Measurements from ENCODE around the gene ECD. TPM values are rescaled to one million over a fixed set of nuclear protein-coding genes. Genes with fewer than 3 reads are reported as not detected.

The ECD gene
- total and polyA plus RNA-seq, 10 of the 15 experiments (the other 5 are each of a cell fraction or from before 2014, with no cell fraction given): 27.3 to 61.6 (median 44.0) TPM

GRCh38 chr10:73190188-73190587 lies 22.4 kb upstream of the ECD start:
- in situ Hi-C loops (cut with MboI) (no loop called here), intact Hi-C loops (cut with micrococcal nuclease; ENCODE audit: unreplicated experiment) (no loop called here)
- no peaks in the 10 kb centered on the region for H3K9me3 ChIP-seq (replicated peaks; ENCODE audit: control insufficient read depth, insufficient read depth, low read length)
- no peaks in the 10 kb centered on the region for H3K27me3 ChIP-seq (replicated peaks in 1 of 2; ENCODE audit: control insufficient read depth in 2 of 2, insufficient read depth in 2 of 2, low read length in 1 of 2)
- H3K9ac ChIP-seq (ENCODE audit: control insufficient read depth, insufficient read depth, low read length): no peak overlapping the region
- H3K4me3 ChIP-seq: no peak overlapping the region
- POLR2A ChIA-PET: no interaction called here
- BruUV-seq (replicated peaks): no TSS peak
- no peak overlapping the region for H3K27ac ChIP-seq (ENCODE audit: control insufficient read depth, insufficient read depth)
- no peak overlapping the region for H3K4me2 ChIP-seq (ENCODE audit: control insufficient read depth, insufficient read depth)
- no peak for FAIRE-seq
- no peak for TF ChIP-seq TAF1 (IDR thresholded peaks at IDR 0.05; ENCODE audit: borderline replicate concordance, low read depth, low read length)
- no peak for TF ChIP-seq CBX5 (IDR thresholded peaks at IDR 0.05; ENCODE audit: low read depth)
- no peaks in the 10 kb centered on the region; a peak in 1 of 4 replicates for H3K36me3 ChIP-seq (ENCODE audit: control insufficient read depth in 2 of 2, insufficient read depth in 2 of 2, low read length in 1 of 2)
- 91% methylated on average over 5 of the region's 5 CpGs for WGBS (ENCODE audit: insufficient coverage, insufficient replicate concordance, low lambda C conversion rate, missing lambda C conversion rate)
- H3K79me2 ChIP-seq (ENCODE audit: control insufficient read depth, insufficient read depth, low read length): no peaks in the 10 kb centered on the region
- no peak for DNase-seq (ENCODE audit: low read depth, low spot score)
- no peak overlapping the region for H2AFZ ChIP-seq (ENCODE audit: control insufficient read depth, low read depth, low read length)
- H4K20me1 ChIP-seq (ENCODE audit: control insufficient read depth, insufficient read depth): no peaks in the 10 kb centered on the region
- SMC1A ChIA-PET (ENCODE audit: uncharacterized antibody, unreplicated experiment): interaction anchor here (0.6 kb wide), 1 partner anchor 1256 kb away, joined by 5 read pairs; no protein-coding TSS in a partner anchor
- H3K4me1 ChIP-seq (ENCODE audit: control insufficient read depth, insufficient read depth, low read length): no peaks in the 10 kb centered on the region
- CTCF ChIA-PET: interaction anchor here (0.6 to 1.0 kb wide), 2 partner anchors 13 to 34 kb away, joined by 3 read pairs; no protein-coding TSS in a partner anchor
- ATAC-seq: no peak
- RAD21 ChIA-PET (ENCODE audit: unreplicated experiment): no interaction called here

- Histone ChIP-seq H3K27me3 (replicated peaks in 1 of 2; ENCODE audit: control insufficient read depth in 2 of 2, insufficient read depth in 2 of 2, low read length in 1 of 2) (no peaks in the 10 kb centered on the region), H3K9me3 (replicated peaks; ENCODE audit: control insufficient read depth, insufficient read depth, low read length) (no peaks in the 10 kb centered on the region), H3K4me2 (ENCODE audit: control insufficient read depth, insufficient read depth) (no peak overlapping the region), H3K4me1 (ENCODE audit: control insufficient read depth, insufficient read depth, low read length) (no peaks in the 10 kb centered on the region), H4K20me1 (ENCODE audit: control insufficient read depth, insufficient read depth) (no peaks in the 10 kb centered on the region), H3K36me3 (ENCODE audit: control insufficient read depth in 2 of 2, insufficient read depth in 2 of 2, low read length in 1 of 2) (peaks cover 0 to 7% of the 10 kb centered on the region in 2 experiments; a peak in 1 of 4 replicates), H3K27ac (ENCODE audit: control insufficient read depth, insufficient read depth) (no peak overlapping the region), H3K9ac (ENCODE audit: control insufficient read depth, insufficient read depth, low read length) (no peak overlapping the region), H2AFZ (ENCODE audit: control insufficient read depth, low read depth, low read length) (no peak overlapping the region), H3K4me3 (no peak overlapping the region), H3K79me2 (ENCODE audit: control insufficient read depth, insufficient read depth, low read length) (no peaks in the 10 kb centered on the region)
- 96% methylated on average over 1 of the region's 1 CpG for WGBS (ENCODE audit: insufficient coverage, insufficient replicate concordance, low lambda C conversion rate, missing lambda C conversion rate)
- intact Hi-C loops (cut with micrococcal nuclease; ENCODE audit: unreplicated experiment) (no loop called here), in situ Hi-C loops (cut with MboI) (no loop called here)
- ATAC-seq (no peak), FAIRE-seq (no peak), DNase-seq (ENCODE audit: low read depth, low spot score) (no peak)
- no TSS peak for BruUV-seq (replicated peaks)
- ChIA-PET CTCF (no interaction called here), POLR2A (no interaction called here), SMC1A (ENCODE audit: uncharacterized antibody, unreplicated experiment) (no interaction called here), RAD21 (ENCODE audit: unreplicated experiment) (no interaction called here)
- TF ChIP-seq MXI1 (IDR thresholded peaks at IDR 0.05; ENCODE audit: low read depth, low read length) (no peak), BCL11A (IDR thresholded peaks at IDR 0.05; ENCODE audit: low read depth, low read length) (no peak), MTA2 (IDR thresholded peaks at IDR 0.05; ENCODE audit: low read depth) (no peak), YBX1 (IDR thresholded peaks at IDR 0.05) (no peak), IRF5 (IDR thresholded peaks at IDR 0.05; ENCODE audit: borderline replicate concordance) (no peak), ATF3 (IDR thresholded peaks at IDR 0.05; ENCODE audit: borderline replicate concordance, extremely low read depth, low read depth, low read length) (no peak), TCF12 (IDR thresholded peaks at IDR 0.05; ENCODE audit: low read depth, low read length) (no peak), JUNB (IDR thresholded peaks at IDR 0.05) (no peak), NFYA (IDR thresholded peaks at IDR 0.05; ENCODE audit: borderline replicate concordance, low read depth, low read length) (no peak), SUZ12 (IDR thresholded peaks at IDR 0.05; ENCODE audit: unreplicated experiment) (no peak), IKZF2 (IDR thresholded peaks at IDR 0.05) (no peak), BCLAF1 (IDR thresholded peaks at IDR 0.05) (no peak)
These were observed 18.5 kb upstream of the ECD start for GRCh38 chr10:73186266-73186665.
